ENCODE results near the gene PCBP1. TPM values are rescaled to one million over a fixed set of nuclear protein-coding genes. Genes with fewer than 3 reads are reported as not detected.

Gene PCBP1
- total and polyA plus RNA-seq, 9 of the 15 experiments (the other 6 are each of a cell fraction or from before 2014, with no cell fraction given), result 19.2 to 407 (median 78.1) TPM

DNA sequence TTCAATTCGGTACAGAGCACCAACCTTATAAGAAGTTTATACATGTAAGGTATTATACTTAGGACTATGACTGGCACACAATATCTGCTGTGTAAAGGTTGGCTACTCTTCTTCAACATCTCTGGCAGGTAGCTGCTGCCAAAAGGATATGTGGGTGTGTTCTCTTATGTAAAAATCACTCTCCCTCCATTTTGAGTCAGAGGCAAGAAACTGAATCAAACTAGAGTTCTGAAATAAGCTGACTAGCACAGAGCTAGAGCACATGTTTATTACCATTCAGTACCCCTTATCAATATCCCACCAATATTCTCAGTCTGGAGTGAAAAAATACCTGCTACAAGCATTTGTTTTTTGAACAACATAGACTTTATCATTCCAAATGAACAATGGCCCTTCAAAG lies 38.0 kb upstream of the PCBP1 start:
- ATAC-seq, result no peak
- WGBS (ENCODE audit: insufficient coverage, low coverage, missing lambda C conversion rate), result 36% methylated on average over 1 of the region's 1 CpG
- FAIRE-seq, result no peak
- H3K4me2 ChIP-seq (ENCODE audit: insufficient read depth, low read length), result no peak overlapping the region
- H3K9me1 ChIP-seq (ENCODE audit: control insufficient read depth, insufficient read depth, low read length), result no peaks in the 10 kb centered on the region
- no peaks in the 10 kb centered on the region for H3K79me2 ChIP-seq (ENCODE audit: control insufficient read depth, insufficient read depth, low read length)
- H3K4me1 ChIP-seq (replicated peaks in 1 of 2; ENCODE audit: control insufficient read depth in 2 of 2, insufficient read depth in 2 of 2, low read length in 2 of 2), result peaks cover 0 to 4% of the 10 kb centered on the region in 2 experiments; a peak in 3 of 5 replicates
- no peaks in the 10 kb centered on the region for H3K27me3 ChIP-seq (ENCODE audit: control insufficient read depth in 2 of 2, insufficient read depth in 2 of 2, low read length in 2 of 2)
- ChIA-PET POLR2A (interaction anchor here (0.6 to 0.9 kb wide), 2 partner anchors 36 to 136 kb away, joined by 3 read pairs; no protein-coding TSS in a partner anchor), CTCF (ENCODE audit: low intra/inter-chr PET ratio) (no interaction called here)
- DNase-seq (ENCODE audit: extremely low read depth in 1 of 4, low spot score in 3 of 4), result no peak
- no peak overlapping the region for H3K9ac ChIP-seq (ENCODE audit: insufficient read depth in 1 of 2, low read depth in 2 of 2, low read length in 2 of 2)
- H3K4me3 ChIP-seq, result no peak overlapping the region
- H3K9me3 ChIP-seq (replicated peaks; ENCODE audit: control insufficient read depth, insufficient read depth, low read depth, low read length), result no peaks in the 10 kb centered on the region
- H3K36me3 ChIP-seq (ENCODE audit: control insufficient read depth, insufficient read depth, low read length), result peaks cover 22% of the 10 kb centered on the region
- no peak overlapping the region for H2AFZ ChIP-seq (ENCODE audit: low read depth, low read length)
- H4K20me1 ChIP-seq (replicated peaks; ENCODE audit: control insufficient read depth, insufficient read depth, low read length), result no peaks in the 10 kb centered on the region
- no peak for TF ChIP-seq FOXK1 (CRISPR knock-in tag; IDR thresholded peaks at IDR 0.05; ENCODE audit: borderline replicate concordance)
- TF ChIP-seq HNRNPLL (IDR thresholded peaks at IDR 0.05; ENCODE audit: low read depth, low read length, poor library complexity, severe bottlenecking), result no peak
- TF ChIP-seq ZNF175 (CRISPR knock-in tag; IDR thresholded peaks at IDR 0.05; ENCODE audit: low read depth), result no peak
- no TSS peak for BruUV-seq (replicated peaks)
- in situ Hi-C loops (cut with MboI), result no loop called here
- H3K27ac ChIP-seq (ENCODE audit: extremely low read depth, low read depth, low read length), result no peak overlapping the region
- intact Hi-C loops (cut with micrococcal nuclease), result no loop called here

DNA sequence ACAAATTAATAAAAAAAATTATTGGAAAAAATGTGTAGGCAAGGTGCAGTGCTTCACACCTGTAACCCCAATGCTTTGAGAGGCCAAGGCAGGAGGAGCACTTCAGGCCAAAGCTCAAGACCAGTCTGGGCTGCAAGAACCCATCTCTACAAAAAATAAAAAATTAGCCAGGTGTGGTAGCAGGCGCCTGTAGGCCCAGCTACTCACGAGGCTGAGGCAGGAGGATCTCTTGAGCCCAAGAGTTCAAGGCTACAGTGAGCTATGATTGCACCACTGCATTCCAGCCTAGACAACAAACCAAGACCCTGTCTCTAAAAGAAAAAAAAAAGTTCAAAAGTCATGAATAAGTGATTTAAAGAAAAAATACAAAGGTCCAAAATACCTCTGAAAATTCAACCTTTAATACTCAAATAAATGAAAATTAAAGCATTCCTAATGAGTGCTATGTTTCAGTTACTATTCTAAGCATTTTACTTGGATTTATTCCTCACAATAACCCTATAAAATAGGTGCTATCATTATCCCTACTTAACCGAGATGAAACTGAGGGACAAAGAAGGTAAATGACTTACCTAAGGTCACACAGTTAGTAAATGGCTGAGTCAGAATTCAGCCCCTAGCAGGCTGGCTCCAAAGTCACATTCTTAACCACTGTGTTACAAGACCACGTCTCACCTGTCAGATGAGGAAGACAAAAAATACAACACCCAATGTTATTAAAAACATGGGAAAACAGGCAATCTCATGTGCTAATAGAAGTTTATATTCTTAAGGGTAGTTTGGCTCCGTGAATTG lies 36.4 kb upstream of the PCBP1 start:
- H3K9ac ChIP-seq (ENCODE audit: insufficient read depth in 1 of 2, low read depth in 2 of 2, low read length in 2 of 2), result no peak overlapping the region
- DNase-seq (ENCODE audit: extremely low read depth in 1 of 4, low spot score in 3 of 4) (no peak), FAIRE-seq (no peak)
- TF ChIP-seq ZNF79 (CRISPR knock-in tag; IDR thresholded peaks at IDR 0.05; ENCODE audit: low read depth) (no peak), ZNF589 (CRISPR knock-in tag; IDR thresholded peaks at IDR 0.05; ENCODE audit: low read depth) (no peak), ZC3H4 (CRISPR knock-in tag; IDR thresholded peaks at IDR 0.05; ENCODE audit: borderline replicate concordance) (no peak), ZBTB12 (CRISPR knock-in tag; IDR thresholded peaks at IDR 0.05) (no peak), PHTF2 (CRISPR knock-in tag; IDR thresholded peaks at IDR 0.05) (no peak), ZKSCAN3 (CRISPR knock-in tag; IDR thresholded peaks at IDR 0.05) (no peak), BCL6 (CRISPR knock-in tag; IDR thresholded peaks at IDR 0.05) (no peak), HOXB6 (CRISPR knock-in tag; IDR thresholded peaks at IDR 0.05; ENCODE audit: borderline replicate concordance) (no peak), RFX5 (IDR thresholded peaks at IDR 0.05; ENCODE audit: low read depth, low read length) (no peak), CBX3 (IDR thresholded peaks at IDR 0.05; ENCODE audit: borderline replicate concordance in 1 of 2, low read length in 2 of 2) (no peak), ZNF311 (CRISPR knock-in tag; IDR thresholded peaks at IDR 0.05) (no peak), TAF7 (tag; IDR thresholded peaks at IDR 0.05) (no peak), ZNF3 (CRISPR knock-in tag; IDR thresholded peaks at IDR 0.05) (no peak)

More for the DNA sequence above, 36.4 kb upstream of the PCBP1 start:
- Histone ChIP-seq H3K79me2 (ENCODE audit: control insufficient read depth, insufficient read depth, low read length) (no peaks in the 10 kb centered on the region), H3K4me1 (replicated peaks in 1 of 2; ENCODE audit: control insufficient read depth in 2 of 2, insufficient read depth in 2 of 2, low read length in 2 of 2) (no peaks in the 10 kb centered on the region; a peak in 1 of 5 replicates), H3K9me3 (replicated peaks; ENCODE audit: control insufficient read depth, insufficient read depth, low read depth, low read length) (no peaks in the 10 kb centered on the region), H3K4me2 (ENCODE audit: insufficient read depth, low read length) (no peak overlapping the region), H4K20me1 (replicated peaks; ENCODE audit: control insufficient read depth, insufficient read depth, low read length) (no peaks in the 10 kb centered on the region), H3K9me1 (ENCODE audit: control insufficient read depth, insufficient read depth, low read length) (no peaks in the 10 kb centered on the region), H3K27me3 (ENCODE audit: control insufficient read depth in 2 of 2, insufficient read depth in 2 of 2, low read length in 2 of 2) (no peaks in the 10 kb centered on the region), H3K4me3 (no peak overlapping the region), H3K36me3 (ENCODE audit: control insufficient read depth, insufficient read depth, low read length) (peaks cover 30% of the 10 kb centered on the region), H3K27ac (ENCODE audit: extremely low read depth, low read depth, low read length) (no peak overlapping the region), H2AFZ (ENCODE audit: low read depth, low read length) (no peak overlapping the region)
- intact Hi-C loops (cut with micrococcal nuclease) (no loop called here), in situ Hi-C loops (cut with MboI) (no loop called here)
- POLR2A ChIA-PET, result no interaction called here
- BruUV-seq (replicated peaks), result no TSS peak
- no peak for ATAC-seq
- CTCF ChIA-PET (ENCODE audit: low intra/inter-chr PET ratio), result no interaction called here
- WGBS (ENCODE audit: insufficient coverage, low coverage, missing lambda C conversion rate), result 75% methylated on average over 5 of the region's 5 CpGs

Measured in K562 (cell line).